PC-3 (cell line): ENCODE data around the gene CCDC183.

Experiments
- EZH2 ChIP-seq: fragments of 300-600 bp; sonication (generic); IDR thresholded peaks from one replicate; pipeline ENCODE4 v1.6.1; 2017; ENCODE audit warnings: antibody characterized with exemption, mild to moderate bottlenecking, low read length; ENCODE audit not compliant: unreplicated experiment
- EZH2phosphoT487 ChIP-seq: fragments of 300-600 bp; sonication (generic); IDR thresholded peaks from 2 replicates; pipeline ENCODE4 v1.6.1; 2018; ENCODE audit warnings: mild to moderate bottlenecking, antibody characterized with exemption, low read length, borderline replicate concordance
- TF ChIP-seq, protein P1 (sequence below): fragments of 300-600 bp; sonication (generic); conservative IDR thresholded peaks from 2 replicates; pipeline ENCODE4 v1.5.1; 2017; ENCODE audit warnings: antibody characterized with exemption, low read depth, mild to moderate bottlenecking, low read length

DNA sequence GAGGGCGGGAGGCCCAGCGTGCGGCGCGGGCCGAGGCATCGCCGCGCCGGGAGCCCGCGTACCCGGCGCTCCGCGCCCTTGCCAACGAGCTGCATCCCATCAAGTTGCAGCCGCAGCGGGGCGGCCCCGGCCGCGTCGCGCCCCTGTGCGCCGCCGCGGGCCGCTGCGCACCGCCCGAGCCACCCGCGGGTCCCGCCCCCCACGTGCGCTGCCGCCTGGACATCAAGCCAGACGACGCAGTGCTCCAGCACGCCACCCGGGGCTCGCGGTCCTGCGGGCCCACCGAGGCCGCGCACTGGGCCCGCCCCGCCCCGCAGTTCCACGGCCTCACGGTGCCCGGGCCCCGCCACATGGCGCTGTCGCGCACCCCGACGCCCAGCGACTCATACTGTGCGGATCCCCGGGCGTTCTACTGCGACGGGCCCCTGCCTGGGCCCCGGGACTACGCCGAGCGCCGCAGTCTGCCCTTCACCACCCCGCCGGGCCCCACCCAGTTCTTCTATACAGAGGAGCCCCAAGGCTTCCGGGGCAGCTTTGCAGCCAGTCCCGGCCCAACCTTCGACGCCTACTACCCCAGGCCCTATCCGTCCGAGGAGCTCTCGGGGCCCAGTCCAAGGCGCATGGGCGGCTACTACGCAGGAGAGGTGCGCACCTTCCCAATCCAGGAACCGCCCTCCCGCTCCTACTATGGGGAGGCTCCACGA, 48.8 kb downstream of the CCDC183 start:
- TF ChIP-seq, protein P1, sequence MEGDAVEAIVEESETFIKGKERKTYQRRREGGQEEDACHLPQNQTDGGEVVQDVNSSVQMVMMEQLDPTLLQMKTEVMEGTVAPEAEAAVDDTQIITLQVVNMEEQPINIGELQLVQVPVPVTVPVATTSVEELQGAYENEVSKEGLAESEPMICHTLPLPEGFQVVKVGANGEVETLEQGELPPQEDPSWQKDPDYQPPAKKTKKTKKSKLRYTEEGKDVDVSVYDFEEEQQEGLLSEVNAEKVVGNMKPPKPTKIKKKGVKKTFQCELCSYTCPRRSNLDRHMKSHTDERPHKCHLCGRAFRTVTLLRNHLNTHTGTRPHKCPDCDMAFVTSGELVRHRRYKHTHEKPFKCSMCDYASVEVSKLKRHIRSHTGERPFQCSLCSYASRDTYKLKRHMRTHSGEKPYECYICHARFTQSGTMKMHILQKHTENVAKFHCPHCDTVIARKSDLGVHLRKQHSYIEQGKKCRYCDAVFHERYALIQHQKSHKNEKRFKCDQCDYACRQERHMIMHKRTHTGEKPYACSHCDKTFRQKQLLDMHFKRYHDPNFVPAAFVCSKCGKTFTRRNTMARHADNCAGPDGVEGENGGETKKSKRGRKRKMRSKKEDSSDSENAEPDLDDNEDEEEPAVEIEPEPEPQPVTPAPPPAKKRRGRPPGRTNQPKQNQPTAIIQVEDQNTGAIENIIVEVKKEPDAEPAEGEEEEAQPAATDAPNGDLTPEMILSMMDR, result no peak
- TF ChIP-seq EZH2, result no peak
- no peak for TF ChIP-seq EZH2phosphoT487
